H1 (cell line): ENCODE data around the gene PHOSPHO1. TPM values are rescaled to one million over a fixed set of nuclear protein-coding genes. Genes with fewer than 3 reads are reported as not detected.

ENCODE experiments used
- CTCF ChIA-PET: fragments of 300-600 bp; sonication (Branson Sonifier 250); formaldehyde crosslinking; loops from one replicate; lab custom pipeline; 2021; ENCODE audit not compliant: partially characterized antibody; lab: Charles Lee
- POLR2A ChIA-PET: fragments of 300-600 bp; sonication (Branson Sonifier 250); formaldehyde crosslinking; loops from one replicate; lab custom pipeline; 2021; ENCODE audit warnings: inconsistent platforms; ENCODE audit not compliant: partially characterized antibody; lab: Charles Lee
- DNase-seq, 2 experiments: peaks; one replicate each; pipeline versions ENCODE4 v3.0.0 to v3.0.0-alpha.2; 2010 to 2022; ENCODE audit warnings: low spot score in 2 of 2, low read depth in 1 of 2, mixed read lengths in 1 of 2
- FAIRE-seq: peaks from 2 replicates; lab custom pipeline; 2011; peaks lifted over from hg19 to GRCh38; lab: Jason Lieb, UNC
- H2AFZ ChIP-seq: 2 replicates; pipeline ENCODE4 v1.8.1; 2012; ENCODE audit warnings: low read length, inconsistent platforms
- H2AK5ac ChIP-seq: 2 replicates; pipeline ENCODE4 v1.6.1; 2013; ENCODE audit warnings: low read depth, low read length
- H2BK120ac ChIP-seq: replicated peaks from 2 replicates; pipeline ENCODE3; 2013; ENCODE audit warnings: low read depth, low read length, inconsistent platforms
- H2BK12ac ChIP-seq: 2 replicates; pipeline ENCODE4 v1.6.1; 2013; ENCODE audit warnings: low read depth, low read length
- H2BK15ac ChIP-seq: 2 replicates; pipeline ENCODE4 v1.6.1; 2013; ENCODE audit warnings: low read length
- H2BK20ac ChIP-seq: 2 replicates; pipeline ENCODE4 v1.6.1; 2013; ENCODE audit warnings: low read length
- H2BK5ac ChIP-seq: 2 replicates; pipeline ENCODE4 v1.6.1; 2013; ENCODE audit warnings: low read depth, low read length
- H3K14ac ChIP-seq: 2 replicates; pipeline ENCODE4 v1.6.1; 2013; ENCODE audit warnings: inconsistent platforms; ENCODE audit not compliant: insufficient read length
- H3K18ac ChIP-seq: 2 replicates; pipeline ENCODE4 v1.6.1; 2013; ENCODE audit warnings: low read length; ENCODE audit errors: extremely low read depth
- H3K23ac ChIP-seq: 2 replicates; pipeline ENCODE4 v1.6.1; 2013; ENCODE audit warnings: inconsistent platforms; ENCODE audit not compliant: insufficient read length
- H3K23me2 ChIP-seq: 2 replicates; pipeline ENCODE4 v1.6.1; 2013; ENCODE audit warnings: low read depth, low read length
- H3K27ac ChIP-seq: 2 replicates; pipeline ENCODE4 v1.6.1; 2011; ENCODE audit warnings: low read depth, low read length, inconsistent platforms
- H3K27me3 ChIP-seq, 4 experiments: replicated peaks in 1 of 4; 1 replicate in 1 of 4; 2 replicates in 3 of 4; pipeline versions ENCODE4 v1.6.1 to v1.8.1; 2011 to 2013; ENCODE audit warnings: low read length in 3 of 4, mild to moderate bottlenecking in 3 of 4, inconsistent platforms in 2 of 4, mixed read lengths in 2 of 4, moderate library complexity in 1 of 4; ENCODE audit not compliant: control insufficient read depth in 3 of 4, insufficient read depth in 3 of 4; ENCODE audit errors: extremely low read depth in 1 of 4
- H3K36me3 ChIP-seq, 4 experiments: 2 replicates each; pipeline versions ENCODE4 v1.6.1 to v1.8.1; 2011 to 2013; ENCODE audit warnings: mild to moderate bottlenecking in 4 of 4, low read length in 3 of 4, moderate library complexity in 2 of 4, control low read depth in 1 of 4, inconsistent platforms in 1 of 4; ENCODE audit not compliant: insufficient read depth in 4 of 4, control insufficient read depth in 2 of 4
- H3K4ac ChIP-seq: replicated peaks from 2 replicates; pipeline ENCODE3; 2013; ENCODE audit warnings: low read length, low read depth, mixed read lengths, inconsistent platforms; ENCODE audit not compliant: insufficient read length
- H3K4me1 ChIP-seq, 4 experiments: replicated peaks in 1 of 4; 1 replicate in 1 of 4; 2 replicates in 3 of 4; pipeline versions ENCODE4 v1.6.1 to v1.8.1; 2011 to 2013; ENCODE audit warnings: low read length in 3 of 4, inconsistent platforms in 2 of 4, mixed read lengths in 1 of 4; ENCODE audit not compliant: insufficient read depth in 4 of 4, control insufficient read depth in 3 of 4
- H3K4me2 ChIP-seq, 2 experiments: 2 replicates each; pipeline versions ENCODE4 v1.6.1 to v1.8.1; 2011 to 2013; ENCODE audit warnings: low read depth in 2 of 2, low read length in 2 of 2, control low read depth in 1 of 2, inconsistent platforms in 1 of 2, mild to moderate bottlenecking in 1 of 2; ENCODE audit not compliant: insufficient read depth in 1 of 2
- H3K4me3 ChIP-seq, 4 experiments: fragments of 200-600, 300-600 bp in 1 of 4; sonication (generic), shearing (Covaris generic), sonication (Bioruptor Twin) in 1 of 4; 2 replicates each; pipeline versions ENCODE4 v1.5.1 to v1.8.1; 2011 to 2016; ENCODE audit warnings: low read length in 4 of 4, low read depth in 3 of 4, control low read depth in 2 of 4, inconsistent platforms in 2 of 4, mild to moderate bottlenecking in 2 of 4, mixed read lengths in 1 of 4, moderate library complexity in 1 of 4; ENCODE audit not compliant: insufficient read depth in 2 of 4; ENCODE audit errors: extremely low read depth in 1 of 4
- H3K56ac ChIP-seq: replicated peaks from 2 replicates; pipeline ENCODE3; 2013; ENCODE audit warnings: low read depth, mild to moderate bottlenecking, mixed read lengths, low read length, inconsistent platforms; ENCODE audit not compliant: insufficient read length
- H3K79me1 ChIP-seq: 2 replicates; pipeline ENCODE4 v1.6.1; 2013; ENCODE audit warnings: low read depth, low read length, control low read depth
- H3K79me2 ChIP-seq, 2 experiments: 2 replicates each; pipeline versions ENCODE4 v1.6.1 to v1.8.1; 2012 to 2013; ENCODE audit warnings: low read length in 2 of 2, mild to moderate bottlenecking in 2 of 2, inconsistent platforms in 1 of 2; ENCODE audit not compliant: insufficient read depth in 2 of 2, control insufficient read depth in 1 of 2
- H3K9ac ChIP-seq, 4 experiments: replicated peaks in 1 of 4; 1 replicate in 1 of 4; 2 replicates in 3 of 4; pipeline versions ENCODE4 v1.6.1 to v1.8.1; 2011 to 2013; ENCODE audit warnings: low read depth in 3 of 4, low read length in 3 of 4, control low read depth in 2 of 4, mild to moderate bottlenecking in 2 of 4, moderate library complexity in 2 of 4, inconsistent platforms in 1 of 4; ENCODE audit errors: extremely low read depth in 1 of 4
- H3K9me3 ChIP-seq, 2 experiments: 2 replicates each; pipeline versions ENCODE4 v1.6.1 to v1.8.1; 2012 to 2013; ENCODE audit warnings: mild to moderate bottlenecking in 2 of 2, moderate library complexity in 2 of 2, control low read depth in 1 of 2, inconsistent platforms in 1 of 2, low read depth in 1 of 2, low read length in 1 of 2, mixed read lengths in 1 of 2; ENCODE audit not compliant: insufficient read depth in 2 of 2
- H4K20me1 ChIP-seq, 2 experiments: replicated peaks in 1 of 2; 2 replicates each; pipeline versions ENCODE3 to v1.8.1; 2011 to 2013; ENCODE audit warnings: inconsistent platforms in 2 of 2, low read length in 2 of 2, mild to moderate bottlenecking in 1 of 2; ENCODE audit not compliant: insufficient read depth in 2 of 2, control insufficient read depth in 1 of 2
- H4K5ac ChIP-seq: 2 replicates; pipeline ENCODE4 v1.6.1; 2013; ENCODE audit warnings: low read length, low read depth, mixed read lengths, inconsistent platforms; ENCODE audit not compliant: insufficient read length
- H4K8ac ChIP-seq: 2 replicates; pipeline ENCODE4 v1.8.0; 2013; ENCODE audit warnings: mild to moderate bottlenecking, moderate library complexity, low read length, inconsistent platforms; ENCODE audit not compliant: insufficient read depth; ENCODE audit errors: extremely low read depth
- H4K91ac ChIP-seq: replicated peaks from 2 replicates; pipeline ENCODE3; 2013; ENCODE audit warnings: low read length, mixed read lengths, inconsistent platforms; ENCODE audit not compliant: insufficient read length
- BACH1 ChIP-seq: IDR thresholded peaks from 2 replicates; pipeline ENCODE4 v1.6.1; 2012; ENCODE audit warnings: low read length, improper control_type of control experiment
- CBX5 ChIP-seq: fragments of 300-800, 300-1000 bp; sonication (generic); IDR thresholded peaks from 2 replicates; pipeline ENCODE4 v1.7.1; 2016; ENCODE audit warnings: antibody characterized with exemption, low read length, low read depth
- CEBPB ChIP-seq: IDR thresholded peaks from 2 replicates; pipeline ENCODE4 v1.6.1; 2012; ENCODE audit warnings: low read depth, low read length
- CTBP2 ChIP-seq: IDR thresholded peaks from 2 replicates; pipeline ENCODE4 v1.7.0; 2011; ENCODE audit warnings: borderline replicate concordance, mild to moderate bottlenecking, moderate library complexity, mixed read lengths, low read length; ENCODE audit not compliant: insufficient read depth, insufficient read length
- GABPA ChIP-seq: IDR thresholded peaks from 2 replicates; pipeline ENCODE4 v1.6.1; 2011; ENCODE audit warnings: mild to moderate bottlenecking, low read length, moderate library complexity, borderline replicate concordance; ENCODE audit not compliant: insufficient read depth
- GTF2F1 ChIP-seq: IDR thresholded peaks from 2 replicates; pipeline ENCODE4 v1.6.1; 2012; ENCODE audit warnings: low read depth, low read length, improper control_type of control experiment, borderline replicate concordance
- SAP30 ChIP-seq: fragments of 300-600 bp; sonication (generic); IDR thresholded peaks from 2 replicates; pipeline ENCODE4 v1.7.1; 2012; ENCODE audit warnings: low read length, moderate library complexity, mild to moderate bottlenecking, inconsistent platforms; ENCODE audit not compliant: insufficient read depth, insufficient replicate concordance
- TCF12 ChIP-seq: IDR thresholded peaks from 2 replicates; pipeline ENCODE4 v1.6.1; 2011; ENCODE audit warnings: low read depth, mild to moderate bottlenecking, low read length
- YY1 ChIP-seq: IDR thresholded peaks from 2 replicates; pipeline ENCODE4 v1.6.1; 2011; ENCODE audit warnings: low read depth, mild to moderate bottlenecking, low read length
- WGBS, 2 experiments: shearing (Covaris generic) in 1 of 2; methylation state at CpG; one replicate each; pipeline versions ENCODE4 v1.1.6 to v1.1.7; 2013 to 2015; ENCODE audit warnings: low lambda C conversion rate in 2 of 2, mixed read lengths in 2 of 2, inconsistent platforms in 1 of 2, low coverage in 1 of 2, missing lambda C conversion rate in 1 of 2; ENCODE audit not compliant: insufficient replicate concordance in 2 of 2, insufficient coverage in 1 of 2, insufficient read length in 1 of 2; ENCODE audit errors: extremely low coverage in 1 of 2, missing lambda C conversion rate in 1 of 2; 5-methylcytosine and 5-hydroxymethylcytosine counted together
- polyA plus RNA-seq, 7 experiments: library from polyadenylated mRNA; depleted of rRNA in 3 of 7; stranded (reverse) in 5 of 7; unstranded in 2 of 7; fragments of >200 nt in 5 of 7; fragments of 200-250 nt in 2 of 7; gene quantifications; 1 replicate in 5 of 7; 2 replicates in 1 of 7; 4 replicates in 1 of 7; pipeline versions ENCODE4 v1.2.1 to v1.2.3, GENCODE V29; 2011 to 2013; ENCODE audit warnings: missing spikeins in 2 of 7, mixed read lengths in 2 of 7
- total RNA-seq: library from RNA; stranded (reverse); fragmentation: NEBNext Ultra II Directional; extraction: Animal tissue kit (Norgen Biotek cat#: 25700); gene quantifications from 2 replicates; pipeline ENCODE4 v1.2.1, GENCODE V29; 2021
- TF ChIP-seq, protein P1 (sequence below): IDR thresholded peaks from 2 replicates; pipeline ENCODE4 v1.6.1; 2012; ENCODE audit warnings: low read length, inconsistent platforms
- TF ChIP-seq, protein P2 (sequence below): IDR thresholded peaks from 2 replicates; pipeline ENCODE4 v1.6.1; 2011; ENCODE audit warnings: low read depth, mild to moderate bottlenecking, low read length; ENCODE audit not compliant: insufficient read depth

The PHOSPHO1 gene
- total and polyA plus RNA-seq, 2 of the 8 experiments (the other 6 are each of a cell fraction or from before 2014, with no cell fraction given), result 0.34 to 0.45 TPM

DNA sequence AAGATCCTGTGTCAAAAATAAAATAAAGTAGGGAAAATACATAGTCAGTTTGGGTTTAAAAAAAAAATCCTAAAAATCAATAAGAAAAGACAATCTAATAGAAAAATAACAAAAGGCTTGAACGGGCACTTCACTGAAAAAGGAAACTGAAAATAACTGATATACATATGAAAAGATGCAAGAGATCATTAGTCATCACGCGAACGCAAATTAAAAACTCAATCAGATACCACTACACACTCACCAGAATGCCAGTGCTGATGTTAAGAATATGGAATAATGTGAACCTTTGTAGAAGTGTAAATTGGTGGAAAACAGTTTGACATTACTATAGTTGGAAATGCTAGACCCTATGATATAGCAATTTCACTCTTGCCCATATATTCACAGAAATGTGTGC, 34.8 kb downstream of the PHOSPHO1 start:
- POLR2A ChIA-PET, result interaction anchor here (3.3 kb wide), 1 partner anchor 12 kb away, joined by 9 read pairs; no protein-coding TSS in a partner anchor
- no peak overlapping the region for H4K5ac ChIP-seq
- no peak overlapping the region for H4K91ac ChIP-seq
- H2AK5ac ChIP-seq, result no peak overlapping the region
- H4K8ac ChIP-seq, result no peak overlapping the region
- no peak overlapping the region for H3K23ac ChIP-seq
- no peak overlapping the region for H3K9ac ChIP-seq
- no peak overlapping the region for H3K27ac ChIP-seq
- no peak for DNase-seq
- H3K4ac ChIP-seq, result no peak overlapping the region
- no peak overlapping the region for H2BK20ac ChIP-seq
- no peaks in the 10 kb centered on the region for H4K20me1 ChIP-seq
- H3K4me3 ChIP-seq, result no peak overlapping the region
- no peak overlapping the region for H2BK5ac ChIP-seq
- no peak overlapping the region for H3K18ac ChIP-seq
- no peaks in the 10 kb centered on the region for H3K36me3 ChIP-seq
- no peak overlapping the region for H3K14ac ChIP-seq
- no peak overlapping the region for H2BK15ac ChIP-seq
- H3K27me3 ChIP-seq, result no peaks in the 10 kb centered on the region; a peak in 1 of 7 replicates
- no peak overlapping the region for H2BK12ac ChIP-seq
- H2AFZ ChIP-seq, result no peak overlapping the region
- H3K9me3 ChIP-seq, result no peaks in the 10 kb centered on the region
- no peak overlapping the region for H2BK120ac ChIP-seq
- no peak overlapping the region for H3K56ac ChIP-seq
- no peak for FAIRE-seq
- H3K79me1 ChIP-seq, result no peaks in the 10 kb centered on the region
- no peak overlapping the region for H3K4me2 ChIP-seq
- H3K4me1 ChIP-seq, result peaks cover 0 to 3% (median 1%) of the 10 kb centered on the region in 4 experiments; a peak in 1 of 7 replicates
- H3K23me2 ChIP-seq, result peaks cover 13% of the 10 kb centered on the region
- H3K79me2 ChIP-seq, result no peaks in the 10 kb centered on the region
- WGBS, 2 experiments, result 81% methylated on average over 4 of the region's 4 CpGs; no CpG with 5 or more reads in 1 of the 2 experiments
- CTCF ChIA-PET, result interaction anchor here (1.2 to 2.4 kb wide), 3 partner anchors 10 to 32 kb away, joined by 3 to 6 read pairs (median 5); no protein-coding TSS in a partner anchor
- TF ChIP-seq GTF2F1 (no peak), CBX5 (no peak), CTBP2 (no peak), TCF12 (no peak), GABPA (no peak), SAP30 (no peak), BACH1 (no peak), YY1 (no peak), CEBPB (no peak)
- TF ChIP-seq, protein P1, sequence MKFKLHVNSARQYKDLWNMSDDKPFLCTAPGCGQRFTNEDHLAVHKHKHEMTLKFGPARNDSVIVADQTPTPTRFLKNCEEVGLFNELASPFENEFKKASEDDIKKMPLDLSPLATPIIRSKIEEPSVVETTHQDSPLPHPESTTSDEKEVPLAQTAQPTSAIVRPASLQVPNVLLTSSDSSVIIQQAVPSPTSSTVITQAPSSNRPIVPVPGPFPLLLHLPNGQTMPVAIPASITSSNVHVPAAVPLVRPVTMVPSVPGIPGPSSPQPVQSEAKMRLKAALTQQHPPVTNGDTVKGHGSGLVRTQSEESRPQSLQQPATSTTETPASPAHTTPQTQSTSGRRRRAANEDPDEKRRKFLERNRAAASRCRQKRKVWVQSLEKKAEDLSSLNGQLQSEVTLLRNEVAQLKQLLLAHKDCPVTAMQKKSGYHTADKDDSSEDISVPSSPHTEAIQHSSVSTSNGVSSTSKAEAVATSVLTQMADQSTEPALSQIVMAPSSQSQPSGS, result no peak
- TF ChIP-seq, protein P2, sequence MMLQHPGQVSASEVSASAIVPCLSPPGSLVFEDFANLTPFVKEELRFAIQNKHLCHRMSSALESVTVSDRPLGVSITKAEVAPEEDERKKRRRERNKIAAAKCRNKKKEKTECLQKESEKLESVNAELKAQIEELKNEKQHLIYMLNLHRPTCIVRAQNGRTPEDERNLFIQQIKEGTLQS, result no peak
